Ascending aorta (tissue), 2 donors: Measurements from ENCODE around the gene AGER. TPM values are rescaled to one million over a fixed set of nuclear protein-coding genes. Genes with fewer than 3 reads are reported as not detected.
"Not testable (repeated sequence)": the region's sequence is repeated elsewhere in the genome, so short reads cannot be mapped to it uniquely, and the experiment has no call there.

Experiments used
- DNase-seq, 2 donors: peaks; one replicate each; pipeline ENCODE4 v3.0.0-alpha.2; 2019; ENCODE audit warnings: low spot score in 2 of 2
- H3K27ac ChIP-seq, 2 donors: fragments of 200-600 bp; sonication (generic); one replicate each; pipeline ENCODE4 v1.5.1; 2016 to 2017; ENCODE audit warnings: mild to moderate bottlenecking in 1 of 2
- H3K27me3 ChIP-seq: fragments of 200-600 bp; sonication (generic); one replicate; pipeline ENCODE4 v1.5.1; 2017
- H3K36me3 ChIP-seq, 2 donors: fragments of 200-600 bp; sonication (generic); one replicate each; pipeline ENCODE4 v1.5.1; 2016
- H3K4me1 ChIP-seq, 2 donors: fragments of 200-600 bp; sonication (generic); one replicate each; pipeline ENCODE4 v1.5.1; 2016 to 2017; ENCODE audit warnings: mild to moderate bottlenecking in 1 of 2
- H3K4me3 ChIP-seq, 2 donors: fragments of 200-600 bp; sonication (generic); one replicate each; pipeline ENCODE4 v1.5.1; 2016 to 2017; ENCODE audit warnings: mild to moderate bottlenecking in 1 of 2
- H3K9me3 ChIP-seq, 2 donors: fragments of 200-600 bp; sonication (generic); one replicate each; pipeline ENCODE4 v1.5.1; 2016
- CTCF ChIP-seq, 3 experiments: fragments of 200-600 bp in 2 of 3; fragments of 450-650 bp in 1 of 3; sonication (generic) in 2 of 3; IDR thresholded peaks; one replicate each; pipeline ENCODE4 v1.5.1; 2016 to 2019; ENCODE audit warnings: antibody characterized with exemption in 3 of 3, mild to moderate bottlenecking in 1 of 3, moderate library complexity in 1 of 3
- intact Hi-C: fragments of 100-400 bp; cut with DNase I; formaldehyde crosslinking; loops from one replicate; pipeline ENCODE4 v1.15.1; 2023
- total RNA-seq: library from RNA; depleted of rRNA; stranded (reverse); fragments of >200 nt; gene quantifications from one replicate; pipeline ENCODE4 v1.1.0, GENCODE V29; 2016

Gene AGER
- total RNA-seq, 1 donor from 2014 or later: 6.1 TPM

- no peaks in the 10 kb centered on the region for H3K36me3 ChIP-seq
- no peak for TF ChIP-seq CTCF (IDR thresholded peaks at IDR 0.05)
- H3K4me1 ChIP-seq: no peaks in the 10 kb centered on the region
- no peak for DNase-seq
- intact Hi-C loops: no loop called here
- H3K27ac ChIP-seq: no peak overlapping the region
- no peaks in the 10 kb centered on the region for H3K9me3 ChIP-seq
- no peaks in the 10 kb centered on the region for H3K27me3 ChIP-seq
- H3K4me3 ChIP-seq: no peak overlapping the region
These were observed 29.6 kb upstream of the AGER start for GRCh38 chr6:32213649-32214048.

GRCh38 chr6:32212076-32212760 is 28.2 kb upstream of the AGER start:
- H3K27ac ChIP-seq: no peak overlapping the region
- no peaks in the 10 kb centered on the region for H3K9me3 ChIP-seq
- no peaks in the 10 kb centered on the region for H3K4me1 ChIP-seq
- intact Hi-C loops: no loop called here
- H3K36me3 ChIP-seq: no peaks in the 10 kb centered on the region
- H3K27me3 ChIP-seq: no peaks in the 10 kb centered on the region
- H3K4me3 ChIP-seq: no peak overlapping the region
- no peak for TF ChIP-seq CTCF (IDR thresholded peaks at IDR 0.05)
- no peak for DNase-seq

GRCh38 chr6:32211432-32211831 is 27.4 kb upstream of the AGER start:
- H3K27me3 ChIP-seq, H3K4me3 ChIP-seq, DNase-seq, intact Hi-C loops, H3K27ac ChIP-seq, H3K9me3 ChIP-seq, H3K36me3 ChIP-seq, H3K4me1 ChIP-seq: not testable (repeated sequence)

- no peak for DNase-seq
- intact Hi-C loops: no loop called here
- H3K9me3 ChIP-seq: no peaks in the 10 kb centered on the region
- no peaks in the 10 kb centered on the region for H3K4me1 ChIP-seq
- no peaks in the 10 kb centered on the region for H3K36me3 ChIP-seq
- H3K4me3 ChIP-seq: no peak overlapping the region
- no peak for TF ChIP-seq CTCF (IDR thresholded peaks at IDR 0.05)
- no peak overlapping the region for H3K27ac ChIP-seq
- no peaks in the 10 kb centered on the region for H3K27me3 ChIP-seq
These were observed 26.1 kb upstream of the AGER start for GRCh38 chr6:32210191-32210601.

GRCh38 chr6:32208996-32209395 is 24.9 kb upstream of the AGER start:
- no peaks in the 10 kb centered on the region for H3K4me1 ChIP-seq
- no peak for TF ChIP-seq CTCF (IDR thresholded peaks at IDR 0.05)
- no peak for DNase-seq
- H3K9me3 ChIP-seq: no peaks in the 10 kb centered on the region
- intact Hi-C loops: no loop called here
- no peaks in the 10 kb centered on the region for H3K27me3 ChIP-seq
- H3K36me3 ChIP-seq: no peaks in the 10 kb centered on the region
- H3K4me3 ChIP-seq: no peak overlapping the region
- H3K27ac ChIP-seq: no peak overlapping the region

GRCh38 chr6:32204268-32204715 is 20.2 kb upstream of the AGER start:
- Histone ChIP-seq H3K4me3 (no peak overlapping the region), H3K36me3 (no peaks in the 10 kb centered on the region), H3K27me3 (no peaks in the 10 kb centered on the region), H3K4me1 (no peaks in the 10 kb centered on the region), H3K27ac (no peak overlapping the region), H3K9me3 (no peaks in the 10 kb centered on the region)
- no peak for TF ChIP-seq CTCF (IDR thresholded peaks at IDR 0.05)
- DNase-seq: no peak
- intact Hi-C loops: no loop called here
